GM12801 (cell line): ENCODE results near the gene UBN1.

Experiments
- TF ChIP-seq, protein P1 (sequence below): IDR thresholded peaks from one replicate; pipeline ENCODE4 v1.5.1; 2011; ENCODE audit warnings: control low read depth; ENCODE audit not compliant: insufficient read length; ENCODE audit errors: extremely low read depth

Gene UBN1

DNA sequence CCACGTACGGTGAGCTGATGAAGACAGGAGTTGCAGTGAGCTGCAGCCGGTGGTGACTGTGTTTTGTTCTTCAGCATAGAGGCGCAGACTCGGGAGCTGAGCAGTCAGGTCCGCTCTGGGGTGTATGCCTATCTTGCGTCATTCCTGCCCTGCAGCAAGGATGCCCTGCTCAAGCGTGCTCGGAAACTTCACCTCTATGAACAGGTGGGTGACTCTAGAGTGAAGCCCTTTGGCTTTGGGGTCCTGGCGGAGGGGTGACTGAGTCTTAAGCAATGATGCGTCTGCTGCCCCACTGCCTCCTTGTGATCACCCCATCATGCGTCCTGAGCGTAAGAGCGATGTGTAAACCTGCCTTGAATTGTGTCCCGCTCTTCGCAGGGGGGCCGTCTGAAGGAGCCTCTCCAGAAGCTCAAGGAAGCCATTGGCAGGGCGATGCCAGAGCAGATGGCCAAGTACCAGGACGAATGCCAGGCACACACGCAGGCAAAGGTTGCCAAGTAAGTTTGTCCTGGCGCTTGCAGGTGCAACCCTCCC, 22.9 kb downstream of the UBN1 start:
- TF ChIP-seq, protein P1, sequence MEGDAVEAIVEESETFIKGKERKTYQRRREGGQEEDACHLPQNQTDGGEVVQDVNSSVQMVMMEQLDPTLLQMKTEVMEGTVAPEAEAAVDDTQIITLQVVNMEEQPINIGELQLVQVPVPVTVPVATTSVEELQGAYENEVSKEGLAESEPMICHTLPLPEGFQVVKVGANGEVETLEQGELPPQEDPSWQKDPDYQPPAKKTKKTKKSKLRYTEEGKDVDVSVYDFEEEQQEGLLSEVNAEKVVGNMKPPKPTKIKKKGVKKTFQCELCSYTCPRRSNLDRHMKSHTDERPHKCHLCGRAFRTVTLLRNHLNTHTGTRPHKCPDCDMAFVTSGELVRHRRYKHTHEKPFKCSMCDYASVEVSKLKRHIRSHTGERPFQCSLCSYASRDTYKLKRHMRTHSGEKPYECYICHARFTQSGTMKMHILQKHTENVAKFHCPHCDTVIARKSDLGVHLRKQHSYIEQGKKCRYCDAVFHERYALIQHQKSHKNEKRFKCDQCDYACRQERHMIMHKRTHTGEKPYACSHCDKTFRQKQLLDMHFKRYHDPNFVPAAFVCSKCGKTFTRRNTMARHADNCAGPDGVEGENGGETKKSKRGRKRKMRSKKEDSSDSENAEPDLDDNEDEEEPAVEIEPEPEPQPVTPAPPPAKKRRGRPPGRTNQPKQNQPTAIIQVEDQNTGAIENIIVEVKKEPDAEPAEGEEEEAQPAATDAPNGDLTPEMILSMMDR = no peak

DNA sequence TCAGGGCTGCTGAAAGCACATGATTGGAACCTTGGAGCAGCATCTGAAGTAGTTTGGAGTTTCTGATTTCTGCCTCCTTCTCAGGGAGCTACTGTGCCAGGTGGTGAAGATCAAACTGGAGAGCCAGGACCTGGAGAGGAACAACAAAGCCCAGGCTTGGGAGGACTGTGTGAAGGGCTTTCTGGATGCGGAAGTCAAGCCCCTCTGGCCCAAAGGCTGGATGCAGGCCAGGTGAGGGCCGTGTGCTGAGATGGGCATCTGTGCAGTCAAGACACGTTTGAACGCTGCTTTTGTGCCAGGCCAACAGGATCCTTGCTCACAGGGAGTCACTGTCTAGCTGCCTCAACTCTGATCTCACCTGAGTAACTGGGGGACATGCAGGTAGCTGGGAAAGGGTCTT, 23.8 kb downstream of the UBN1 start:
- TF ChIP-seq, protein P1 = no peak

DNA sequence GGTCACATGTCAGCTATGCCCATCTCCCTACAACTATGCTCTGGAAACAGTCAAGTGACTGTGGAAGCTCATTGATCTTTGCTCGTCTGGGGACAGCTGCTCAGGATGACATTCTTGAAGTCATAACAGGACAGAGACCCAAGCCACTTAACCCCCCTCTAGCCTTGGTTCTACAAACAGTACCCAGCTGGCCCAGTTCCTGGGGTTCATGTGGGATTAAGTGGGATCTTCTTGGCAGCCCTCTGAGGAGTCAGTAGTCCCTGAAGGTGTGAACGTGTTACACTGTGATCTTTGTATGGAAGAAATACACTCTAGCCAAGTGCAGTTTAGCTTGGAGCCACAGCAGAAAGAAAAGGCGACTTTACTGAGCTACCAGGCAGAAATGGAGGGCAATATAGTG, 25.8 kb downstream of the UBN1 start:
- TF ChIP-seq, protein P1 = no peak

- TF ChIP-seq, protein P1 = no peak
Measured at GRCh38 chr16:4874666-4875065, 27.4 kb downstream of the UBN1 start.

DNA sequence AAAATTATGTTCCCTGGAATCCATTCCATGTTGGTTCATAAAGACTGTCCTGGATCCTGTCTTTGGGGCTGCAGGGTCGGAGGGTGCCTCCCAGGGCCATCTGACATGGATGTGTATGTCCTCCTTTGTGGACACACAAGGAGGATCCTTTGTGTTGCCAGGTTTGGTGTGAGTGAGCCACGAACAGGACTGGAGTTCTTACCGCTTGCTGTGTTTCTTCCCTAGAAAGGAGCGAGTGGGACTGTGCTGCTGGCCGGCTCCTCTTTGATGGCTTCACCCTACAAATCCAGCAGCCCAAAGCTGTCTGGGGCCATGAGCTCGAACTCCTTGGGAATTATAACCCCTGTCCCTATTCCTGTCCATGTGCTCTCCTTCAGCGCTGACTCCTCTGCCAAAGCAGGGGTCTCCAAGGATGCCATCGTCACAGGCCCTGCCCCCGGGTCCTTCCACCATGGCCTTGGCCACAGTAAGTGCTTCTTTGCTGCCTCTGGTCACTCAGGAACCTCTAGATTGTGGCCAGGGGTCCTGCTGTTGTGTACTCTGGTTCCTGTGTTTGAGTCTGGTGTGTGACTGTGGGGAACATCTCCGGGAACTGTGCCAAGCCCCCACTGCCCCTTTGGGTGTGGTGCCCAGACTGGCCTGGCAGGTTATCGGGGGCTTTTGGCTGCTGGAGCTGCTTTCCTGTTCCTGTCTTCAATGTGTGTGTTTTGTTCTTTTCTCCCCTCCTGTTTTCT, 29.5 kb downstream of the UBN1 start:
- TF ChIP-seq, protein P1 = no peak

- TF ChIP-seq, protein P1 = no peak
Measured at GRCh38 chr16:4877380-4877685, 30.1 kb downstream of the UBN1 start.

GRCh38 chr16:4879049-4879448, 31.8 kb downstream of the UBN1 start:
- TF ChIP-seq, protein P1 = no peak
